ENCODE results near the gene ARHGEF11. TPM values are rescaled to one million over a fixed set of nuclear protein-coding genes. Genes with fewer than 3 reads are reported as not detected.
"Not testable (repeated sequence)": the region's sequence is repeated elsewhere in the genome, so short reads cannot be mapped to it uniquely, and the experiment has no call there.

ARHGEF11 gene
- 10 to 100 TPM; 27.4 to 42.3 (median 31.3) TPM for polyA plus RNA-seq (ENCODE audit: insufficient read length in 4 of 4)

- DNase-seq (ENCODE audit: low read depth in 4 of 4, low spot score in 3 of 4) = peak; percentile 76 to 87 (median 86)
Observed at GRCh38 chr1:157045250-157046218, at the start of gene ARHGEF11. TSS of gene ARHGEF11 (minus strand) at chr1:157045742. CDS start at chr1:157044330, 1,412 bp downstream.

GRCh38 chr1:157095091-157095490 is 49.5 kb upstream of the ARHGEF11 start:
- DNase-seq (ENCODE audit: low read depth in 4 of 4, low spot score in 3 of 4) = no peak

- DNase-seq (ENCODE audit: low read depth in 4 of 4, low spot score in 3 of 4) = no peak
Observed at GRCh38 chr1:157092831-157093230, 47.3 kb upstream of the ARHGEF11 start.

GRCh38 chr1:157091668-157092273 is 46.2 kb upstream of the ARHGEF11 start:
- DNase-seq (ENCODE audit: low read depth in 4 of 4, low spot score in 3 of 4) = no peak

GRCh38 chr1:157091186-157091585 is 45.6 kb upstream of the ARHGEF11 start:
- no peak for DNase-seq (ENCODE audit: low read depth in 4 of 4, low spot score in 3 of 4)

- DNase-seq (ENCODE audit: low read depth in 4 of 4, low spot score in 3 of 4) = no peak
Observed at GRCh38 chr1:157090771-157091170, 45.2 kb upstream of the ARHGEF11 start.

- DNase-seq (ENCODE audit: low read depth in 4 of 4, low spot score in 3 of 4) = peak; percentile 51 to 75 (median 72)
Observed at GRCh38 chr1:157090196-157090647, 44.7 kb upstream of the ARHGEF11 start.

GRCh38 chr1:157089789-157090188 is 44.2 kb upstream of the ARHGEF11 start:
- no peak for DNase-seq (ENCODE audit: low read depth in 4 of 4, low spot score in 3 of 4)

- DNase-seq (ENCODE audit: low read depth in 4 of 4, low spot score in 3 of 4) = no peak
Observed at GRCh38 chr1:157088607-157089006, 43.1 kb upstream of the ARHGEF11 start.

GRCh38 chr1:157087030-157087429 is 41.5 kb upstream of the ARHGEF11 start:
- no peak for DNase-seq (ENCODE audit: low read depth in 4 of 4, low spot score in 3 of 4)

- no peak for DNase-seq (ENCODE audit: low read depth in 4 of 4, low spot score in 3 of 4)
Observed at GRCh38 chr1:157086299-157086698, 40.8 kb upstream of the ARHGEF11 start.

GRCh38 chr1:157085421-157085820 is 39.9 kb upstream of the ARHGEF11 start:
- no peak for DNase-seq (ENCODE audit: low read depth in 4 of 4, low spot score in 3 of 4)

GRCh38 chr1:157084720-157085119 is 39.2 kb upstream of the ARHGEF11 start:
- no peak for DNase-seq (ENCODE audit: low read depth in 4 of 4, low spot score in 3 of 4)

- DNase-seq (ENCODE audit: low read depth in 4 of 4, low spot score in 3 of 4) = no peak
Observed at GRCh38 chr1:157081707-157082106, 36.2 kb upstream of the ARHGEF11 start.

GRCh38 chr1:157080714-157081113 is 35.2 kb upstream of the ARHGEF11 start:
- no peak for DNase-seq (ENCODE audit: low read depth in 4 of 4, low spot score in 3 of 4)

GRCh38 chr1:157077394-157077793 is 31.9 kb upstream of the ARHGEF11 start:
- no peak for DNase-seq (ENCODE audit: low read depth in 4 of 4, low spot score in 3 of 4)

GRCh38 chr1:157073944-157074685 is 28.6 kb upstream of the ARHGEF11 start:
- DNase-seq (ENCODE audit: low read depth in 4 of 4, low spot score in 3 of 4) = peak in 3 of 4 donors; percentile 26 to 51 (median 35)

GRCh38 chr1:157069601-157070000 is 24.1 kb upstream of the ARHGEF11 start:
- DNase-seq (ENCODE audit: low read depth in 4 of 4, low spot score in 3 of 4) = no peak

GRCh38 chr1:157059241-157059640 is 13.7 kb upstream of the ARHGEF11 start:
- DNase-seq (ENCODE audit: low read depth in 4 of 4, low spot score in 3 of 4) = not testable (repeated sequence)

- DNase-seq (ENCODE audit: low read depth in 4 of 4, low spot score in 3 of 4) = no peak
Observed at GRCh38 chr1:157056269-157056668, 10.7 kb upstream of the ARHGEF11 start.

GRCh38 chr1:157055729-157056128 is 10.2 kb upstream of the ARHGEF11 start:
- not testable (repeated sequence) for DNase-seq (ENCODE audit: low read depth in 4 of 4, low spot score in 3 of 4)

Data from left renal pelvis (tissue), 4 donors.